ENCODE measurements around the gene AICDA. TPM values are rescaled to one million over a fixed set of nuclear protein-coding genes. Genes with fewer than 3 reads are reported as not detected.
"Not testable (repeated sequence)": the region's sequence is repeated elsewhere in the genome, so short reads cannot be mapped to it uniquely, and the experiment has no call there.

Gene AICDA
- not detected for total RNA-seq

- Histone ChIP-seq H3K27me3 (ENCODE audit: insufficient read depth, low read length) (no peaks in the 10 kb centered on the region), H3K9me3 (ENCODE audit: low read depth, low read length) (no peaks in the 10 kb centered on the region), H3K4me1 (ENCODE audit: insufficient read depth, low read length) (peaks cover 14% of the 10 kb centered on the region), H3K4me3 (ENCODE audit: low read length) (no peak within 1 kb of the TSS)
Observed at GRCh38 chr12:8612629-8613028, at the start of gene AICDA. AICDA (minus strand) TSS chr12:8612859; CDS start chr12:8612767, 92 bp downstream.

GRCh38 chr12:8661751-8662150 lies 49.1 kb upstream of the AICDA start:
- no peaks in the 10 kb centered on the region for H3K4me1 ChIP-seq (ENCODE audit: insufficient read depth, low read length)
- no peaks in the 10 kb centered on the region for H3K9me3 ChIP-seq (ENCODE audit: low read depth, low read length)
- H3K27me3 ChIP-seq (ENCODE audit: insufficient read depth, low read length) = peaks cover 3% of the 10 kb centered on the region
- no peak overlapping the region for H3K4me3 ChIP-seq (ENCODE audit: low read length)

- peaks cover 3% of the 10 kb centered on the region for H3K27me3 ChIP-seq (ENCODE audit: insufficient read depth, low read length)
- no peaks in the 10 kb centered on the region for H3K4me1 ChIP-seq (ENCODE audit: insufficient read depth, low read length)
- no peak overlapping the region for H3K4me3 ChIP-seq (ENCODE audit: low read length)
- H3K9me3 ChIP-seq (ENCODE audit: low read depth, low read length) = no peaks in the 10 kb centered on the region
Observed at GRCh38 chr12:8661016-8661415, 48.4 kb upstream of the AICDA start.

GRCh38 chr12:8658346-8658745 lies 45.7 kb upstream of the AICDA start:
- H3K4me1 ChIP-seq (ENCODE audit: insufficient read depth, low read length) = no peaks in the 10 kb centered on the region
- no peaks in the 10 kb centered on the region for H3K27me3 ChIP-seq (ENCODE audit: insufficient read depth, low read length)
- no peak overlapping the region for H3K4me3 ChIP-seq (ENCODE audit: low read length)
- no peaks in the 10 kb centered on the region for H3K9me3 ChIP-seq (ENCODE audit: low read depth, low read length)

- Histone ChIP-seq H3K4me1 (ENCODE audit: insufficient read depth, low read length) (no peaks in the 10 kb centered on the region), H3K27me3 (ENCODE audit: insufficient read depth, low read length) (no peaks in the 10 kb centered on the region), H3K4me3 (ENCODE audit: low read length) (no peak overlapping the region), H3K9me3 (ENCODE audit: low read depth, low read length) (no peaks in the 10 kb centered on the region)
Observed at GRCh38 chr12:8655421-8655820, 42.8 kb upstream of the AICDA start.

GRCh38 chr12:8648576-8649205 lies 36.0 kb upstream of the AICDA start:
- Histone ChIP-seq H3K9me3 (ENCODE audit: low read depth, low read length) (no peaks in the 10 kb centered on the region), H3K4me1 (ENCODE audit: insufficient read depth, low read length) (peaks cover 16% of the 10 kb centered on the region), H3K4me3 (ENCODE audit: low read length) (no peak overlapping the region), H3K27me3 (ENCODE audit: insufficient read depth, low read length) (no peaks in the 10 kb centered on the region)

GRCh38 chr12:8647968-8648367 lies 35.3 kb upstream of the AICDA start:
- H3K9me3 ChIP-seq (ENCODE audit: low read depth, low read length) = no peaks in the 10 kb centered on the region

GRCh38 chr12:8644345-8645248 lies 31.9 kb upstream of the AICDA start:
- Histone ChIP-seq H3K4me3 (ENCODE audit: low read length) (no peak overlapping the region), H3K4me1 (ENCODE audit: insufficient read depth, low read length) (peaks cover 16% of the 10 kb centered on the region), H3K9me3 (ENCODE audit: low read depth, low read length) (no peaks in the 10 kb centered on the region), H3K27me3 (ENCODE audit: insufficient read depth, low read length) (no peaks in the 10 kb centered on the region)

More at GRCh38 chr12:8647968-8648367, 35.3 kb upstream of the AICDA start:
- Histone ChIP-seq H3K4me3 (ENCODE audit: low read length) (no peak overlapping the region), H3K4me1 (ENCODE audit: insufficient read depth, low read length) (peaks cover 16% of the 10 kb centered on the region), H3K27me3 (ENCODE audit: insufficient read depth, low read length) (no peaks in the 10 kb centered on the region)

- no peaks in the 10 kb centered on the region for H3K9me3 ChIP-seq (ENCODE audit: low read depth, low read length)
- peaks cover 16% of the 10 kb centered on the region for H3K4me1 ChIP-seq (ENCODE audit: insufficient read depth, low read length)
- H3K4me3 ChIP-seq (ENCODE audit: low read length) = no peak overlapping the region
- H3K27me3 ChIP-seq (ENCODE audit: insufficient read depth, low read length) = no peaks in the 10 kb centered on the region
Observed at GRCh38 chr12:8642775-8643174, 30.1 kb upstream of the AICDA start.

GRCh38 chr12:8639936-8640335 lies 27.3 kb upstream of the AICDA start:
- Histone ChIP-seq H3K27me3 (ENCODE audit: insufficient read depth, low read length) (no peaks in the 10 kb centered on the region), H3K4me3 (ENCODE audit: low read length) (no peak overlapping the region), H3K4me1 (ENCODE audit: insufficient read depth, low read length) (peaks cover 8% of the 10 kb centered on the region), H3K9me3 (ENCODE audit: low read depth, low read length) (no peaks in the 10 kb centered on the region)

- Histone ChIP-seq H3K4me1 (ENCODE audit: insufficient read depth, low read length) (no peaks in the 10 kb centered on the region), H3K27me3 (ENCODE audit: insufficient read depth, low read length) (no peaks in the 10 kb centered on the region), H3K9me3 (ENCODE audit: low read depth, low read length) (no peaks in the 10 kb centered on the region), H3K4me3 (ENCODE audit: low read length) (no peak overlapping the region)
Observed at GRCh38 chr12:8638951-8639350, 26.3 kb upstream of the AICDA start.

GRCh38 chr12:8637666-8638065 lies 25.0 kb upstream of the AICDA start:
- no peaks in the 10 kb centered on the region for H3K9me3 ChIP-seq (ENCODE audit: low read depth, low read length)
- H3K27me3 ChIP-seq (ENCODE audit: insufficient read depth, low read length) = no peaks in the 10 kb centered on the region
- H3K4me1 ChIP-seq (ENCODE audit: insufficient read depth, low read length) = no peaks in the 10 kb centered on the region
- no peak overlapping the region for H3K4me3 ChIP-seq (ENCODE audit: low read length)

GRCh38 chr12:8637244-8637643 lies 24.6 kb upstream of the AICDA start:
- H3K4me1 ChIP-seq (ENCODE audit: insufficient read depth, low read length) = no peaks in the 10 kb centered on the region

GRCh38 chr12:8636581-8636980 lies 23.9 kb upstream of the AICDA start:
- H3K4me1 ChIP-seq (ENCODE audit: insufficient read depth, low read length) = no peaks in the 10 kb centered on the region
- no peaks in the 10 kb centered on the region for H3K9me3 ChIP-seq (ENCODE audit: low read depth, low read length)
- H3K27me3 ChIP-seq (ENCODE audit: insufficient read depth, low read length) = no peaks in the 10 kb centered on the region
- H3K4me3 ChIP-seq (ENCODE audit: low read length) = no peak overlapping the region

More at GRCh38 chr12:8637244-8637643, 24.6 kb upstream of the AICDA start:
- Histone ChIP-seq H3K9me3 (ENCODE audit: low read depth, low read length) (no peaks in the 10 kb centered on the region), H3K27me3 (ENCODE audit: insufficient read depth, low read length) (no peaks in the 10 kb centered on the region), H3K4me3 (ENCODE audit: low read length) (no peak overlapping the region)

- not testable (repeated sequence) for H3K4me3 ChIP-seq (ENCODE audit: low read length); H3K9me3 ChIP-seq (ENCODE audit: low read depth, low read length); H3K4me1 ChIP-seq (ENCODE audit: insufficient read depth, low read length); H3K27me3 ChIP-seq (ENCODE audit: insufficient read depth, low read length)
Observed at GRCh38 chr12:8636007-8636346, 23.3 kb upstream of the AICDA start.

Measured in mononuclear cell (primary cell).